GM18868 (cell line): ENCODE data around the gene AOX1.
"Not testable (repeated sequence)": the region's sequence is repeated elsewhere in the genome, so short reads cannot be mapped to it uniquely, and the experiment has no call there.

ENCODE experiments used
- ATAC-seq: cut with Tn5 transposase; IDR thresholded peaks from one replicate; pipeline ENCODE4 v1.9.1; 2021; ENCODE audit warnings: mild to moderate bottlenecking, moderate library complexity; ENCODE audit not compliant: unreplicated experiment

Gene AOX1

DNA sequence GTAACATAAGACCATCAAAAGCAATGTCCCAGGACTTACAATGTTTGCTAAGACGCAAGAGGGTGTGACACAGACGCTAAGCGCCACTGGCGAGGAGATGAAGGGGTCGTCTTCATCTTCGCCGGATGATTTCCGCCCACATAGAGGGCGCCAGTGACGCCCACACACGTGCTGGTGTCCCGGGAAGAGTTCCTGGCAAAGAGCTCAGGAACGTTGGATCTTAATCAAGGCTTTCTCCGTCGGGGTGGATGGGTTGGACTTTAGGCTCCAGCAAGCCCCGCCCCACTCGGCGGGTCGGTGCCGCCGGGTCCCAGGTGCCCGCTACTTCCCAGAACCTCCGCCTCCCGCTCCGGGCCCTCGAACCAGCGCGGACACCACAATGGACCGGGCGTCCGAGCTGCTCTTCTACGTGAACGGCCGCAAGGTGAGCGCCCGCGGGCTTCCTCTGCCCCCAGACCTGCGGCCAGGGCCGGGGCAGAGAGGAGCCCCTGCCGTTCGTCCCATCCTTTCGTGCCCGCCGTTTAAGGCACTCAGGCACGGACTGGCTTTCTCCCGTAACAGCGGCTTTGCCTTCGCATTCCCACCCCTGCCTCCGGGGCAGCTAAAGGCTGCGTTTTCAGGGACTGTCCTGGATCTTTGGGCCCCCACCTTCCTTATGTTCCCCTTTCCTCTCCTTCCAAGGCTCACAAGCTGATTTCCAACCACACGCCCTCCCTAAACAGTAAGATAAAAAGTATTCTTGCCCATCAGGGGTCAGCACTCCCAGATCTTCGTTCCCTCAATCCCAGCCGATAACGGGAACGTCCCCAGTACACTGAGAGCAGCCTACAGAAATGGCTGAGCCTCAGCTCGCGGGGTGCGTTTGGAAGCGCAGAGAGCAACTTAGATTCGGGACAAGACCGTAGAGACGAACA lies at the start of gene AOX1:
TSS of gene AOX1 (plus strand) at position 285 of the 914 bp plus-strand sequence. CDS start at position 380, 95 bp downstream.
- ATAC-seq = peak; percentile 49

DNA sequence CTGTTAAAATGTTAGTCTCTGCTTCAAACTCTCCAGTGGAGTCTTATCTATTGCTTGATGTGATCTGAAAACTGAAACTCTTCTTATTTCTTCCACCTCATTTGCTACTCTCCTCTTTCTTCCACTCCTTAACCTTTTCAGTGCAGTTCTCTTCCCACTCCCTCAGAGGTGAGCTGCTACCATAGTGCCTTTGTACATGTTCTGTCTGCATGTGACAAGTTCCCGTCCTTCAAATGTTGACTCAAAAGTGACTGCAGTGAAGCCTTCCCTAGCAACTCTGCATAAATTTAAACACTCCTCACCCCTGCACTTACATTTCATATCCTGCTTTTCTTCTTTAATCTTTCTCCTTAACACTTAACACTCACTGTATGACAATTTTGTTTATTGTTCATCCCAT lies 47.7 kb upstream of the AOX1 start:
- ATAC-seq = no peak

DNA sequence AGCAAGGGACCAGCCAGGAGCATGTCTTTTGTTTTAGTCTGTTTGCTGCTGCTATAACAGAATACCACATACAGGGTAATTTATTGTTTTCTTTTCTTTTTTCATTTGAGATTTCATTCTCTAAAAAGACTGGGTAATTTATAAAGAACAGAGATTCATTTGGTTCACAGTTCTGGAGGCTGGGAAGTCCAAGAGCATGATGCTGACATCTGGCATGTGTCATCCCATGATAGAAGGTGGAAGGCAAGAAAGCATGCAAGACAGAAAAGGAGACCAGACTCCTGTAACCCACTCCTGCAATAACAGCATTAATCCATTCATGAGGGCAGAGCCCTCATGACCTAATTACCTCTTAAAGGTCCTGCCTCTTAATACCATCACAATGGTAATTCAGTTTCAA lies 45.0 kb upstream of the AOX1 start:
- no peak for ATAC-seq

DNA sequence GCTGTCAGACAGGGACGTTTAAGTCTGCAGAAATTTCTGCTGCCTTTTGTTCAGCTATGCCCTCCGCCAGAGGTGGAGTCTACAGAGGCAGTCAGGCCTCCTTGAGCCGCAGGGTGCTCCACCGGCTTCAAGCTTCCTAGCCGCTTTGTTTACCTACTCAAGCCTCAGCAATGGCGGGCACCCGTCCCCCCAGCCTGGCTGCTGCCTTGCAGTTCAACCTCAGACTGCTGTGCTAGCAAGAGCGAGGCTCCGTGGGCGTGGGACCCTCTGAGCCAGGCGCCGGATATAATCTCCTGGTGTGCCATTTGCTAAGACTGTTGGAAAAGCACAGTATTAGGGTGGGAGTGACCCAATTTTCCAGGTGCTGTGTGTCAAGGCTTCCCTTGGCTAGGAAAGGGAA lies 19.2 kb upstream of the AOX1 start:
- not testable (repeated sequence) for ATAC-seq

DNA sequence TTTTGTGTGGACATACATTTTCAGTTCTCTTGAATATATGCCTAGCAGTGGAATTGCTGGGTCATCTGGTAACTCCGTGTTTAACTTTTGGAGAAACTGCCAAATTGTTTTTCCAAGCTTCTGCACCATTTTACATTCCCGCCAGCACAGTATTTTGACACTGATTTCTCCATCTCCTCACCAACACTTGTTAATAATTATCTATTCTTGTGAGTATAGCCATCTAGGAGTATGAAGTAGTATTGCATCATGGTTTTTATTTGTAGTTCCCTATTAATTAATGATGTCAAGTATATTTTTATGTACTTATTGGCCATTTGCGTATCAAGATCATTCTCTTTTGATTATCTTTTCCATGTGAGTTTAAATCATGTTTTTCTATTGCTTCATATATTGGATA lies 17.9 kb upstream of the AOX1 start:
- no peak for ATAC-seq

DNA sequence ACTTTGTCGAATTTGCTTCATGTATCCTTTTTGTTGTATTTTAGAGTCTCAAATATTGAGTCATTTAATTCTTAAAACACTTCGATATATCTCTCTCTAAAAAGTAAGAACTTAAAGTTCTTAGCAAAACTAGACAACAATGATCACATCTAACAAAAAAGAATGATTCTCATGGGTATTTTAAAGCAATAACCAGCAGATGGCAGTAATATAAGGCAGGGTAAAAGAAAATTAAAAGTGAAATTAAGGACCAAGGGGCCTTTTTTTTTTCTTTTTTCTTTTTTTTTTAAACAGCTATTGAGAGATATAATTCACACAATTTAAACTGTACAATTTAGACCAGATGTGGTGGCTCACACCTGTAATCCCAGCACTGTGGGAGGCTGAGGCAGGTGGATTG lies 9.9 kb upstream of the AOX1 start:
- ATAC-seq = no peak

DNA sequence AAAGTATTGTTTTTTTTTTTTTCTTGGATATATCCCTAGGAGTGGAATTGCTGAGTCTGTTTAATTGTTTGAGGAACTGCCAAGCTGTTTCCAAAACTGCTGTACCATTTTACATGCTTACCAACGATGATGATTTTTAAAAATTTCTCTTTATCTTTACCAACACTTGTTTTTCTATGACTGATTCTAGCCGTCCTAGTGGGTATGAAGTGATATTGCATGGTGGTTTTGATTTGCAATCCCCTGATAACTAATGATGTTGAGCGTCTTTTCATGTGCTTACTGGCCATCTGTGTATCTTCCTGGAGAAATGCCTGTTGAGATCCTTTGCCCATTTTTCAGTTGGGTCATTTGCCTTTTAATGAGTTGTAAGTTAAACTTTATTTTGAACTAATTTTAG lies 8.8 kb upstream of the AOX1 start:
- no peak for ATAC-seq

DNA sequence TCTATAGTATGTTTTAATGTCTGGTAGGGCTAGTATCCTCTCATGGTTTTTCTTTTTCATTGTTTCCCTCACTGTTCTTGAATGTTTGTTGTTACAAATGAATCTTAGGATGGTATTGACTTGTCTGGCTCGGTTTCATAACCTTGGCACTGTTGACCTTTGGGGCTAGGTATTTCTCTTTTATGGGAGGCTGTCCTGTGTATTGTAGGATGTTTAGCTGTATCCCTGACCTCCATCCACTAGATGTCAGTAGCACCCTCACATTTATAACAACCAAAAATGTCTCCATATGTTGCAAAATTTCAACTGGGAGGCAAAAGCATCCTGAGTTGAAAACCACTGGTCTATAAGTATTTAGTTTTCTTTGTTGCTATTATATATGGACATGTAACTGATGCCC lies 7.0 kb upstream of the AOX1 start:
- no peak for ATAC-seq

DNA sequence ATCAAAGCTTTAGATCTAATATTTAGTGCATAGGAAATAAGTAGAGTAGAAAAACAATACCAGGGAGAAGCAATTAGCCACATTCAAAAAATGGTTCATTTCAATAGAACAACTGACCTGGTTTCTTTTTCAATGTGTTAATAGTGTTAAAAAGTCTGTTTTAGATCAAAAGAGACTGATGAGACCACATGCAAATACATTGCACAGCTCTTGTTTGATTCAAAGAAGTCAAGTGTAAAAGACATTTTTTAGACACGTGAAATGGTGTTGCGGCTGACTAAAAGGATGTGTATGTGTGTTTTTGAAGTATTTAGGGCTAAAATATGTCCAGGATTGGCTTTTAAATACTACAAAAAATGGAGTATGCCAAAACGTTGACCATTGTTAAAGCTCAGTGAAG lies 1.2 kb upstream of the AOX1 start:
- ATAC-seq = no peak

DNA sequence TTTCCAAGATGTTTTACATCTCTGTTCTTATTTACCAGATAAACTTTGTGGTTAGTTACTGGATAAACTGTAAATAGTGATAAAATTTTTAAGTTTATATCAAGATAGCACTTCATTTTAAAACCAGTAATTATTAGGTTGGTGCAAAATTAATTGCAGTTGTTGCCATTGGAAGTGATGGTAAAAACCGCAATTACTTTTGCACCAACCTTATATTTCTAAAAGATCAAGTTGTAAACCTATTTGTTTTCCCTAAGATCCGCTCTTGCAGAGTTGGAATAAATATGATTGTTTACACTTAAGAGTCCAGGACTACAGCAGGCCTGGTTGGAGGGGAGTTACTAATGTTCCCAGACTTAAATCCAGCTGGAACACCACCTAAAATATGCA lies 479 bp upstream of the AOX1 start:
- ATAC-seq = no peak

DNA sequence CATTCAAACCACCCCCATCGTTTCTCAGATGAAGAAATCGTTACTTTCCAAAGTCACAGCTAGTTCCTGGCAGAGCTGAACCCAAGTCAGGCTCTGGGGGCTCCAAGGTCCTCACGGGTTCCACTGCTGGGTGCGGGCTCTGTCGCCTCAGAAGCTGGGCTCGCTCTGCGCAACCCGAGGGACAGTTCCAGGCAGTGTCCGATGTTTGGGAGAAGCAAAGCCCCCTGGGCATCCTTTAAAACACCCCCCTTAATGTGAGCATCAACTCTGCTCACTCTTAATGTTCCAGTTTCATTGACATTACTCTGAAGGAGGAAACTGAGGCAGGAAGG lies 796 bp downstream of the AOX1 start:
- no peak for ATAC-seq

DNA sequence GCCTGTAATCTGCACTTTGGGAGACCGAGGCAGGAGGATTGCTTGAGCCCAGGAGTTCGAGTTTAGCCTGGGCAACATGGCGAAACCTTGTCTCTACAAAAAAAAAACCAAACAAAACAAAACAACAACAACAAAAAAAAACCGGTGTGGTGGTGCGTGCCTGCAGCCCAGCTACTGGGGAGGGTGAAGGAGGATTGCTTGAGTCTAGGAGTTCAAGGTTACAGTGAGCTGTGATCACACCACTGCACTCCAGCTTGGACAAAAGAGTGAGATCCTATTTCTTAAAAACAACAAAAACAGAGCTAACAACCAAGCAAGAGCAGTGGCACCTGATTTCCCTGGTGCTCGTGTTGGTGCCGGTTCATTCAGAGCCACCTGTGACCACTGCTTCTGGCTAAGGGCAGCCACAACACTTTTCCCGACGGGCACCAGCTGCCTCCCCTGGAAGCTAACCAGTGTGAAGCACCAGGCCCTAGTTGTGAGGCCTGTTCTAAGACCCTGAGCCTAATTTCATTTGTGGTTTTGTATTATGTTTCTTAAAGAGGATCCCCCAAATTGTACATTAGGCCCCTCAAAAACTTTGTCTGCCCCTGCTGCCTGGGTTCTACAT lies 1.3 kb downstream of the AOX1 start:
- no peak for ATAC-seq

DNA sequence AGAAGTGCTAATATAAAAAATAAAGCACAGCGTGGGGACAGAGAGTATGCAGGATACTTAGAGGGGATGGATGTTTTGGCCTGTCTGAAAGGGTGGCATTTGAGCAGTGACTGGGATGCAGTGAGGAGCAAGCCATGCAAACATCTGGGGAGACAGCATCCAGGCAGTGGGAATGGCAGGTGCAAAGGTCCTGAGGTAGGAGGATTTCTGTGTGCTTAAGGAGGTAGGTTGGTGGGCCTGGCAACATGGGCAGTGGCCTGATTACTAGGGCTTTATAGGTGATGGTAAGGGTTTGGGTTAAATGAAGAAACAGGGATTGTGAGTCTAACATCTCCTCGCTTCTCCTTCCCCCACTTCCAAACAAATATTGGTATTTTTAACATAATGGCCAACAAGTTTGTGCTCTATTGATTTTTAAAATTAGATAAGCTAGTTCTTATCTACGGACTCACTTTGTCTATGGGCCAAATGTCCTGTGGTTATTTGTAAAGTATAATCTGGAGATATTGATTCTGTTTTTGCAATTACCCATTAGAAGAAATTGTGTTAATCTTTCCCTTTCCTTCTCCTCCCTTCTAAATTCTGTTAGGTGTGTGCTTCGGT lies 2.4 kb downstream of the AOX1 start:
- no peak for ATAC-seq

DNA sequence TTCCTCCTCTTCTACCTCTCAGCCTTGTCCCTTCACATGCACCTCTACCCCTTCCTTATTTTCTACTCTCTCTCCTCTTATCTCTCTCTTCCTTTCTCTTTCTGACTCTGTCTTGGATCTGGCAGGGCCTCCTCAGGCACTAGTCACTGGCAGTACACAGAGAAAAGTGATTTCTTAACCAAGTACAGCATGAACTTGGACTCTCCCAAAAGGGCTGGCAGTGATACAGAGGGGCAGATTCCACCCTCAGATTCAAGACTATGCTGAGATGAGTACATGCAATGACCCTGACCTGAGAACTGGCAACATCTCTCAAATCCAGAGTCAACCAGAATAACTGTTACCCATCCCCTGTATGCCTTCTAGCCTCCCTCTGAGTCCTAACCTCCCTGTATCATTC lies 4.3 kb downstream of the AOX1 start:
- ATAC-seq = no peak

DNA sequence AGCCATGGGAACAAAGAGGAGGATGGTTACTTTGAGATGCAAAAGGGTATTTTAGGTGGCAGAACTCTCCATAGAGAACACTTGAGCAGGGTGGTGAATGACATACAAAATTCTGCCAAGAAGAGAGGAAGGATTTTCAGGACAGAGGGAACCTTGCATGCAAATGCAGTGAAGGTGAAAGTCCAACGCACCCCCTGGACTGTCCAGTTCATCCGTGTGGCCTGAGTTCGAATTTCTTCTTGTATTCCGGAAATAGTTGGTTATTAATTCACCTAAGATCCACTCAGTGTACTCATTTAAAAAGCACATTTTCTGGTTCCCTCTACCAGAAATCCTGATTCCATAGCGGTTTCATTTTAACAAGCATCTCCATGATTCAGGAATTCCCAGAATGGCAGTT lies 5.5 kb downstream of the AOX1 start:
- no peak for ATAC-seq

DNA sequence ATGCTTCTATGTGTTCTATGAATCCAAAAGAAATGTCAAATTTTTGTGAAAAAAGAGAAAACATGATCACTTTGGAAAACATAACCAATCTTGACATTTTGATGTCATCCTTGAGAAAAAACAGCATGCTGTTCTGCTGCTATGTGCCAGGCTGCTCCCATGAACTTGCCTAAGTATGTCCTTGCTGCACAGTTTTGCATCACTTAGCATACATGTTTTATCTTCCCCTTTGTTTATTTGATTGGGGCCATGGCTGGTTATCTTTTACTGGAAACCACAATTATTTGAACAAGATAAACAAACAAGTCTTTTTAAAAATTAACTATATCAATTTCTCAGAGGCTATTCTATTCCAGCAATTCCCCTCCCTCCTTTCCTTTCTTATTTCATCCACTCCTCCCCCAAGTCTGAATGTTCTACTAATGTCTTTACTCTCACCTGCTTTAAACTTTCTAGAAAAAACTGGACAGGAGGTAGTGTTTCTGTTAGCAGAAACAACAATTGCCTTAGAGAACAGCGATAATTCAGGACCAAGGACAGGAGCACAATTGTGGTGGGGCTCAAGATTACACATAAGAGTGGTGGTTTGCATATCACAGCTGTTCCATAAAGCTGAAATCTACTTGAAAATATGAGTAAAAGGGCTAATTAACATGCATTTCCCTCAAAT lies 6.7 kb downstream of the AOX1 start:
- no peak for ATAC-seq

DNA sequence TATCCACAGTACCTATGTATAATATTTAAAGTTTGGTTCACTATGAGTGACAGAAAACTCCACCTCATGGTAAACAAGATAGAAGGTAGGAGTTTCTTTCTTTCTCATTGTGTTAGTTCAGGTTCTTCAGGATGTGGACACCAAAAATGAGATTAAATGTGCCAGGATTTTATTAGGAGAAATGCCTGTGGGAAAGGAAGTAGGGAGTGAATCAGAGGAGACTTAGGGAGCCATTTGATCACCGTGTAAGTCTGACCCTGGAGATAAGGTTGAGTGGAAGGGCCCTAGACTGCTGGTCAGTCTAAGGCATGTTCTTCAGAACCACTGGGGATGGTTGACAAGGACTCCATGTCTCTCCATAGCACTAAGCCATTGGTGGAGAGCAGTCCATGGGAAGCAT lies 8.1 kb downstream of the AOX1 start:
- ATAC-seq = no peak

DNA sequence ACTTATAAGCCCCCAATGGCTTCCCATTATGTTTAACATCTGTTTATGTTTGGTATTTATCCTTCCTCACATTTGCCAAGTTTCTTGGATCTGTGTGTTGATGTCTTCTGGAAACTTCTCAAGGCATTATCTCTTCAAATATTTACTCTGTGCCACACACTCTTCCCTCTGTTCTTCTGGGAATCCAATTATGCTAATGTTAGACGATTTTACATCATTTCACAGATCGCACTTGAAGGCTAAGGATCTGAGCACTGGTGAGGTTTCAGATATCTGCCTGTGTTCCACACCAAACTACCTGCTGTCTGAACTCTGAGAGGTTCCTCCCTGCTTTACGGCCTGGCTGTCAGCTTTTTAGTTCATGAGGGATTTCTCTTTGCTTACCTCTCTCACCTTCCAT lies 10.1 kb downstream of the AOX1 start:
- no peak for ATAC-seq

DNA sequence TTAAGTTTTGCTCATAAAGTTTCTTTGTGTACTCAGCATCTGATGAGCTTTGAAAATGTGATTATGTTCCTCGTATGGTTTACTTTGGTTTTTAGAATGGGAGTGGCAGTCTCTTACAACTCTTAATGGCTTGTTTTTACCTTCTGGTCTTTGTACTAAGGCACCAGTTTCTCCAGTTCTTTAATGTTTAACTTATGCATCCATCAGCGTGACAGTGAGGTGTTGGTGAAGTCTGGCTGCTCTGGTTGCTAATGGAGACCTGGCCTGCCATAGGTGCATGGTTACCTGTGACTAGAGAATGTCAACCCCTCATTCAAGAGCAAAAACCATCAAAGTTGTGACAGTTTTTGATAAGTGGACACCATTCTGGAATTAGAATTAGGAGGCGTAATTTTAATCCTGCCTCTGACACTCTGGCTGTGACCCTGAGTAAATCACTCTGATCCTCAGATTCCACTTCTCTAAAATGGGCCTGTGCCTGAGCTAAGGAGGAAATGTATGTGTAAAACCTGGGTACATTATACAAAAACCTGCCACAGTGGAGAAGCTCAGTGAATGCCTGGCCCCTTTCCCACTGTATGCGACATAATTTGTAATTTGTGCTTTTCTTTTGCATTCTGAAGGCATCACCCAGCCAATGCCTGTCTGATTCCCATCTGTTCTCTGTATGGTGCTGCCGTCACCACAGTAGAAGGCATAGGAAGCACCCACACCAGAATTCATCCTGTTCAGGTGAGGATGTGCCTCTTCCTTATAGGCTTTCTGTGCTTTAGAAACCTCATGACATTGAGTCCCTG lies 11.2 kb downstream of the AOX1 start:
- no peak for ATAC-seq

DNA sequence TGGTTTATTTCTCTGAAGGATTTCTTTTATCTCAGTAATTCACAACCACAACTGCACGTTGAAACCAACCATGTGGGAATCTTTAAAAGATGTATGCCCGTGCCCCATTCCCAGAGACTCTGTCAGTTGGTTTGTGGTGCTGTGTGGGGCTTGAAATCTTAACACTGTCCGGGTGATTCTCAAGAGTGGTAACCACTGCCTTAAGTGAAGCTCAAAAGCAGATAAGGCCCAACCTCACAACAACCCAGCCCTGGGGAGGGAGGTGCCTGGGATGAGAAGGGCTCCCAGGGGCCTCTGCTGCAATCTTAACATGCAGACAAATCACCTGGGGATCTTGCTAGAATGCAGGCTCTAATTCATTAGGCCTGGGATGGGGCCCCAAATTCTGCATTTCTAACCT lies 13.4 kb downstream of the AOX1 start:
- no peak for ATAC-seq
